ENCODE data around the gene STX12. TPM values are rescaled to one million over a fixed set of nuclear protein-coding genes. Genes with fewer than 3 reads are reported as not detected.

STX12 gene
- total RNA-seq, 1 donor from 2014 or later: 26.5 TPM

DNA sequence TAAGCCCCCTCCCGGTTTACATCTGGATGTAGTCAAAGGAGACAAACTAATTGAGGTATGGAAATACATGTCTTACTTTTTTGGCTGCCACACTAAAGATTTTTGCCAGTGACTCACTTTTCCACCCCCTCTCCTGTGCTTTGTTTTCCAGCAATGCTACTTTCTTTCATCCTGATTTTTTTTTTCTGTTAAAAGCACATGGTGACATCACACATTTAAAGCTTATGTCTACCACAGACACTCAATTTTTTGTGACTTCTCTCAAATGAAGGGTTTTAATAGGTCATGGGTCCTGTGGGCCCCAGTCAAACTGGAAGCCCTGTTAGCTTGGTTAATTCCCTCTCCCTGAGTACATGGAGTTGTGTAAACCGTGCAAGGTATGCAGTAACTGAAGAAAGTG, 59.7 kb downstream of the STX12 start:
- Mint-ChIP-seq H3K4me3 (peak overlapping the region; percentile 98), H3K27me3 (ENCODE audit: low read depth) (no peaks in the 10 kb centered on the region), H3K4me1 (peaks cover 26% of the 10 kb centered on the region), H3K36me3 (ENCODE audit: low read depth) (no peaks in the 10 kb centered on the region), H3K27ac (ENCODE audit: unreplicated experiment) (no peak overlapping the region), H3K9me3 (no peaks in the 10 kb centered on the region)
- TF ChIP-seq, protein P1, sequence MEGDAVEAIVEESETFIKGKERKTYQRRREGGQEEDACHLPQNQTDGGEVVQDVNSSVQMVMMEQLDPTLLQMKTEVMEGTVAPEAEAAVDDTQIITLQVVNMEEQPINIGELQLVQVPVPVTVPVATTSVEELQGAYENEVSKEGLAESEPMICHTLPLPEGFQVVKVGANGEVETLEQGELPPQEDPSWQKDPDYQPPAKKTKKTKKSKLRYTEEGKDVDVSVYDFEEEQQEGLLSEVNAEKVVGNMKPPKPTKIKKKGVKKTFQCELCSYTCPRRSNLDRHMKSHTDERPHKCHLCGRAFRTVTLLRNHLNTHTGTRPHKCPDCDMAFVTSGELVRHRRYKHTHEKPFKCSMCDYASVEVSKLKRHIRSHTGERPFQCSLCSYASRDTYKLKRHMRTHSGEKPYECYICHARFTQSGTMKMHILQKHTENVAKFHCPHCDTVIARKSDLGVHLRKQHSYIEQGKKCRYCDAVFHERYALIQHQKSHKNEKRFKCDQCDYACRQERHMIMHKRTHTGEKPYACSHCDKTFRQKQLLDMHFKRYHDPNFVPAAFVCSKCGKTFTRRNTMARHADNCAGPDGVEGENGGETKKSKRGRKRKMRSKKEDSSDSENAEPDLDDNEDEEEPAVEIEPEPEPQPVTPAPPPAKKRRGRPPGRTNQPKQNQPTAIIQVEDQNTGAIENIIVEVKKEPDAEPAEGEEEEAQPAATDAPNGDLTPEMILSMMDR (conservative IDR thresholded peaks at IDR 0.05): no peak
- no peak for DNase-seq (ENCODE audit: low read depth, low spot score)

- H3K27me3 Mint-ChIP-seq (ENCODE audit: low read depth): no peaks in the 10 kb centered on the region
- H3K9me3 Mint-ChIP-seq: no peaks in the 10 kb centered on the region
- DNase-seq (ENCODE audit: low read depth, low spot score): no peak
- no peaks in the 10 kb centered on the region for H3K36me3 Mint-ChIP-seq (ENCODE audit: low read depth)
- peak overlapping the region; percentile 70 for H3K4me3 Mint-ChIP-seq
- H3K27ac Mint-ChIP-seq (ENCODE audit: unreplicated experiment): no peak overlapping the region
- H3K4me1 Mint-ChIP-seq: peaks cover 26% of the 10 kb centered on the region
- TF ChIP-seq, protein P1 (conservative IDR thresholded peaks at IDR 0.05): no peak
These were observed 60.5 kb downstream of the STX12 start for GRCh38 chr1:27833470-27833869.

GRCh38 chr1:27835046-27835445, 62.0 kb downstream of the STX12 start:
- TF ChIP-seq, protein P1 (conservative IDR thresholded peaks at IDR 0.05): no peak
- H3K27me3 Mint-ChIP-seq (ENCODE audit: low read depth): no peaks in the 10 kb centered on the region
- H3K4me1 Mint-ChIP-seq: peaks cover 22% of the 10 kb centered on the region
- H3K4me3 Mint-ChIP-seq: no peak overlapping the region
- H3K9me3 Mint-ChIP-seq: no peaks in the 10 kb centered on the region
- no peak for DNase-seq (ENCODE audit: low read depth, low spot score)
- H3K27ac Mint-ChIP-seq (ENCODE audit: unreplicated experiment): no peak overlapping the region
- H3K36me3 Mint-ChIP-seq (ENCODE audit: low read depth): peaks cover 3% of the 10 kb centered on the region

- Mint-ChIP-seq H3K4me1 (peaks cover 20% of the 10 kb centered on the region), H3K27me3 (ENCODE audit: low read depth) (no peaks in the 10 kb centered on the region), H3K27ac (ENCODE audit: unreplicated experiment) (no peak overlapping the region), H3K36me3 (ENCODE audit: low read depth) (peaks cover 8% of the 10 kb centered on the region), H3K9me3 (no peaks in the 10 kb centered on the region), H3K4me3 (no peak overlapping the region)
- TF ChIP-seq, protein P1 (conservative IDR thresholded peaks at IDR 0.05): no peak
- no peak for DNase-seq (ENCODE audit: low read depth, low spot score)
These were observed 62.5 kb downstream of the STX12 start for GRCh38 chr1:27835501-27835900.

DNA sequence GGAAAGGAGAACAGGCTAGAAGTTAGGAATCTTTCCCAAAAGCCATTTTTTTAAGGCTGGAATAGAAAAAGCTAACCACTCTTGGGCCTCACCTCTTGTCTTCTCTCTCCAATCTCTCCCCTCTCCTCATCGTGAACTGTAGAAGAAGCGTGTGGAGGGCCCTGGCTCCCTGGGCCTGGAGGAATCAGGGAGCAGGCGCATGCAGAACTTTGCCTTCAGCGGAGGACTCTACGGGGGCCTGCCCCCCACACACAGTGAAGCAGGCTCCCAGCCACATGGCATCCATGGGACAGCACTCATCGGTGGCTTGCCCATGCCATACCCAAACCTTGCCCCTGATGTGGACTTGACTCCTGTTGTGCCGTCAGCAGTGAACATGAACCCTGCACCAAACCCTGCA, 76.9 kb downstream of the STX12 start:
- H3K36me3 Mint-ChIP-seq (ENCODE audit: low read depth): peaks cover 42% of the 10 kb centered on the region
- no peak overlapping the region for H3K27ac Mint-ChIP-seq (ENCODE audit: unreplicated experiment)

More for the DNA sequence above, 76.9 kb downstream of the STX12 start:
- Mint-ChIP-seq H3K27me3 (ENCODE audit: low read depth) (no peaks in the 10 kb centered on the region), H3K4me3 (no peak overlapping the region), H3K9me3 (peaks cover 4% of the 10 kb centered on the region), H3K4me1 (no peaks in the 10 kb centered on the region)
- no peak for DNase-seq (ENCODE audit: low read depth, low spot score)
- TF ChIP-seq, protein P1 (conservative IDR thresholded peaks at IDR 0.05): no peak
